Cerebellar cortex (tissue), 1 donor: ENCODE measurements around the gene HPF1.
"Not testable (repeated sequence)": the region's sequence is repeated elsewhere in the genome, so short reads cannot be mapped to it uniquely, and the experiment has no call there.

Experiments
- DNase-seq: peaks from one replicate; pipeline ENCODE4 v3.0.0-alpha.2; 2015; ENCODE audit warnings: low spot score

The HPF1 gene

DNA sequence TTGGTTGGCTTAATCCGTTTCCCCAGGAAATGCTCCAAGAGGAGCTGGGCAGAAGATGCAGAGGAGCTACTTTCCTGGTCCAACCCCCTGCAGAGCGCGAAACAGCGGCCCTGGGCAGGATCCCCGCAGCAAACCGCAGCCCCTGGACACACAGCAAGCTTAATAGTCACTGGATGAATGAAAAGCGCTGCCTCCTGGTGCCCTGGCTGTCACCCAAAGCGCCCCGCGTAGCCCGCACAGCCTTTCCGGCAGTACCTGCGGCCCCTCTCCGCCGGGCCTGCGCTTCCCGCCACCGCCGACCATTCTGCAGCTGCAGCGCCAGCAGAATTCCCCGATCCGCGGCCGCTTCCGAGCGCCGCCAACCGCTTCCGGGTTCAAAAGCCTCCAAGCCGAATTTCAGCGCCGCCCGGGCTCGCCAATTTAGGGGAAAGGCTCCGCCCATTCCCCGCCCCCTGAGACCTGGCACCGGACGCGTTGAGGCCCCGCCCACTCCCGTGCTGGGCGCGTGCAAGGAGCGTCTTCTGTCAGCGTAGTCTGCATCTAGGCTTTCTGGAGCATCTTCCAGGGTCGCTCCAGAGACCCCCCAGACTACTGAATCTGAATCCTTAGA is at the start of gene HPF1:
HPF1 (minus strand) TSS at position 370 of the 610 bp plus-strand sequence; CDS start at position 303, 67 bp downstream.
- peak; percentile 91 for DNase-seq

GRCh38 chr4:169806770-169807169 is 49.0 kb upstream of the HPF1 start:
- not testable (repeated sequence) for DNase-seq

GRCh38 chr4:169803413-169803812 is 45.7 kb upstream of the HPF1 start:
- no peak for DNase-seq

GRCh38 chr4:169802873-169803272 is 45.1 kb upstream of the HPF1 start:
- no peak for DNase-seq

GRCh38 chr4:169800541-169800940 is 42.8 kb upstream of the HPF1 start:
- DNase-seq = no peak

DNA sequence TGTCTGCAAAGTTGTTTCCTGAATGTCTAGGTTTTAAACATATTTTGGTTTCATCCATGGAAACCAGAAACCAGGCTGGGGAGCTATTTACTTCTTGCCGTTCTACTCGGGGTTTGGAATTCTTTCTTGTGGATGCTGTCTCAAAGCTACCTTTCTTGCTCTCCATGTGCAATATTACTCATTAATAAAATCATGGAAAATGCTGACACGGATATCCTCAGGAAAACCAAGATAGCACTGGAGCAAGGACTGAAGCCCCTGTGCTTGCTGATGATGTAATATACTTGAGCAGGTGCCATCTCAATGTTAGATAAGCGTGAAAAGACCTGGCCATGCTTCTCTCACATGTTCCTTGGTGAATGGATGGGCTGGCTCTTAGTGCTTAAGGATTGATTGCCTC is 41.5 kb upstream of the HPF1 start:
- DNase-seq = no peak

DNA sequence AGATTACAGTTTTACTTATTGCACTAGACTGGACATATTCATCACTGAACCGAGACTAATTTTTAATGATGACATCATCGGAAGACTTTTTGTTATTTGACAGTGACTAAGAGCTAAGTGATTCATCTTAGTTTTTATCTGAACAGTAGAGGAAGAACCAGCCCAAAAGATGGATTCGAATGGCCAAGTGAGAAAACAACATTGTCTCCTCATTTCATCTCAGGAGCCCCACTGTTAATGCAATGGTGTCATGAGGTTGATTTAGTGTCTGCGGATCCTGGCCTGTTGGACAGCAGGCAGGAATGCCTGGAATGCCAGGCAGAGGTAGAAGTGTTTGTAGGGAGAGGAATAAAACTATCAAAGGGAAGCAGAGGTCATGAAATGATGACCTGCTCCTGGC is 37.8 kb upstream of the HPF1 start:
- no peak for DNase-seq

DNA sequence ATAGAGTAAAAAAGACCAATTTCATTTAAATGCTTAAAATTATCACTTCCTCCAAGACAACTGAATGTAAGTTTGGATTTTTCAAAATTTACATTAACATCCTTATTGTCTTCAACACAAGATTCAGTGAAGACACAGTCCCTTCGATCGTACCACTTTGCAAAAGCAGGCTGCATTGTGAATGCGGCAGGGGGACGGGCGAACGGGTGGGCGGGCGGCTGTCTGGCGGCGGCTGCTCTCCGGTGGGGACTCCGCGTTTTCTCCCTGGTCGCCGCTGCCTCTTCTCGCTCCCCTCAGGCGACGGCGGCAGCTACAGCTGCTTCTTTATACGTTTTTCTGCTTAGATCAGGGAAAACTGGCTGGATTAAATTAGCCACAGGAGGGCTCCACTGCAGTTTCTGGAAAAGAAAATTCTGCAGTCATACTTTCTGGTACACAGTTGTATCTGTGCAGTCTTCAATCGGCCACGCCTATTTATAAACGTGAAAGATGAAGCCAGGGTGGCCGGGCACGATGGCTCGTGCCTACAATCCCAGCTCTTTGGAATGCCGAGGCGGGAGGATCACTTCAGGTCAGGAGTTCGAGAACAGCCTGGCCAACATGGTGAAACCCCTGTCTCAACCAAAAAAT is 33.9 kb upstream of the HPF1 start:
- peak; percentile 35 for DNase-seq

DNA sequence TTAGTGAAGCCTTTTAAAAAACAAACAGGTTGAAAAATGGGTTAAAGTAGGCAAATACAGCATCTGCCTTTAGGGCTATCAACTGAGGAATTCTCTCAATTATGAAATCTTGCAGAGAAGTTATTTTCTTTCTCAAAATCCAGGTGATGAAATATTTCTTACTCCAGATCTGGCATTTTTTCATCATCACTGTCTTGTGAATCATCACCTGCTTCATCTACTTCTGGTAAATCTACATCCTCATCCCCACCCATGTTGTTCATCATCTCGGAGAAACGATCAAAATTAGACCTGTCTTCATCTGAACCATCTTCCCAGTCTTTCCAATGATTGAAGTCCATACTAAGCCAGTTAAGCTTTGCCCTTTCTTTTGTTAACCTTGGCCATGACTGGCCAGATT is 33.3 kb upstream of the HPF1 start:
- DNase-seq = no peak

- no peak for DNase-seq
Observed at GRCh38 chr4:169774466-169775445, 17.0 kb upstream of the HPF1 start.

- no peak for DNase-seq
Observed at GRCh38 chr4:169773889-169774288, 16.1 kb upstream of the HPF1 start.

- DNase-seq = not testable (repeated sequence)
Observed at GRCh38 chr4:169771556-169772080, 13.9 kb upstream of the HPF1 start.

GRCh38 chr4:169770416-169770815 is 12.7 kb upstream of the HPF1 start:
- no peak for DNase-seq

- DNase-seq = no peak
Observed at GRCh38 chr4:169768385-169768784, 10.6 kb upstream of the HPF1 start.

- DNase-seq = no peak
Observed at GRCh38 chr4:169766741-169767140, 9.0 kb upstream of the HPF1 start.

- DNase-seq = no peak
Observed at GRCh38 chr4:169765835-169766234, 8.1 kb upstream of the HPF1 start.

- DNase-seq = no peak
Observed at GRCh38 chr4:169761846-169762245, 4.1 kb upstream of the HPF1 start.

- DNase-seq = peak; percentile 40
Observed at GRCh38 chr4:169758401-169758962, 738 bp upstream of the HPF1 start.

DNA sequence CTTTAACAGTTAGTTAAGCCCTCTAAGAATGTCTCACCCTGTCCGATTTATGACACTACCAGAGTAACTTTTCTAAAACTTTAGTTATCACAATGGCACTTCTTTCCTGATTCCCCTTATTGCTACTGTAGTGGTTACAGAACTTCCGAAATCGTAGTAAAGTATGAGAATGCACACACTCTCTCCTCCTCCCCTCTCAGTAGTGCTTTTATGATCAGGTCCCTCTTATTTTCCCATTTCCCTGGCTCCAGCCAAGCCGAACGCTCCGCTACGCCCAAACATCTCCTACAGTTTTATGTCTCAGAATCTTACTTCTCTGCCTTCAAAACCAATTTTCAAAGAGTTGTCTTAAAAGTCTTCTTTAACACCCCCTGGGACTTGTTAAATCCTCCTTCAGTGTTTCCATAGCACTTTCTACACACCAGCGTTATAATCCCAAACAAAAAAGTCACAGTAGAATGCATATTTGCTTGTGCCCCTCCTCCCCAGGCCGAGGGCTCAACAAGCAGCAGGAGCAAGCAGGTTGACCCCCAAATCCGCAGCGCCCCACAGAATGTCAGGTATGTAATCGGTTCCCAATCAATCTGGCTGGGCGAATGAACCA is 671 bp downstream of the HPF1 start:
- peak; percentile 7 for DNase-seq

- DNase-seq = no peak
Observed at GRCh38 chr4:169745291-169745690, 12.5 kb downstream of the HPF1 start.

- no peak for DNase-seq
Observed at GRCh38 chr4:169744601-169745000, 13.1 kb downstream of the HPF1 start.

DNA sequence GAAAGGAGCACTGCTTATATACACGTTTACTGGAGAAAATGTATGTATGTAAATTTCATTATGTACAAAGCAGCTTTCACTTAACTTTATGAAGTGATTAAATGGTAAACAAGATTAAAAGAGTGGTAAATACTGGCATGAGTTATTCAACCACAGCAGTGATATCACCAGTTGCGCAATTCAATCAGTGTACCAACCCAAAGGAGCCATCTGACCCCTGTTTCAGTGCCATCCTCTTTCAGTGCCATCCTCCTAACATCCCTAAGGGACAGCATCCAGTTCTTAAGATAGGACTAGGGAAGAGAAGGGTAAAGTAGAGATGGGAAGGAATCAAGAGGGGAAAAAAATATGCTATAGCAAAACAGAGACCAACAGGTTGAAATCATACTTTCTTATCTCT is 16.2 kb downstream of the HPF1 start:
- DNase-seq = no peak
